Raji (cell line): ENCODE results near the gene INTS11.

Source experiments
- POLR2A ChIP-seq: IDR thresholded peaks from 2 replicates; pipeline ENCODE4 v1.6.1; 2011; ENCODE audit warnings: low read depth, low read length, control low read depth; ENCODE audit not compliant: insufficient read depth

INTS11 gene

DNA sequence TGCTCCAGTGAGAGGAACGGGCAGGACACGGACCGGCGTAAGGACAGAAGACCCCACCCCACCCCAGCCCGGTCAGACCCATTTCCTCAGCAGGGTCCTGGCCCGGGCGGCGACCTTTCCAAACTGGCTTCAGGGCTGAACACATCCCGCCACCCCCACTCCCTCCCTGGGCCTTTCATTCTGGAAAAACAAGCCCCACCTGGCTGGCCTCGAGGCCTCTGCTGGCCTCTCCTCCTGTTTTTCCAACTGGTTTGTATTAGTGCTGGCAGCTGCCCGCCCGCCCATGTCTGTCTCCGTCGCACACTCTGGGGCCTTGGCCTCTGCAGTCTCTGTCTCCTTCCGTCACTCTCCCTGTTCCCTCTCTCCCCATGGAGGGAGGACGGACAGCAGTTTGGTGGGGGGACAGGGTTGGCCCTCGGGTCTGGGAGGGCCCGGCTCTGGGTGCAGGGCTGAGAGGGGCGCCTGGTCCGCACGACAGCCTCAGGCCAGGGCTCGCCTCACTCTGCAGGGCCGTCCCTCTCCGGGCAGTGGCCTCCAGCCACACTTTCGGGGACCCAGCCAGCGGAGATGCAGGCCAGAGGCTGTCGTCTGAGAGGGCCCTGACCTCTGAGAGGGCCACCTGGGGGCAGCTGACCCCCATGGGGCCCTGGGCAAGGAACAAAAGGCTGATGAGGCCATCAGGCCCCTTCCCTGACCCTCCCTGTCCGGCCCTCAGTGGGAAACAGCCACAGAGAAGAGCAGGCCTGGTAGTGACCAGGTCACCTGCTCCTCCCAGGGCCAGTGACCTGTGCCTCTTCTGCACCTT lies 35.4 kb upstream of the INTS11 start:
- TF ChIP-seq POLR2A = no peak

DNA sequence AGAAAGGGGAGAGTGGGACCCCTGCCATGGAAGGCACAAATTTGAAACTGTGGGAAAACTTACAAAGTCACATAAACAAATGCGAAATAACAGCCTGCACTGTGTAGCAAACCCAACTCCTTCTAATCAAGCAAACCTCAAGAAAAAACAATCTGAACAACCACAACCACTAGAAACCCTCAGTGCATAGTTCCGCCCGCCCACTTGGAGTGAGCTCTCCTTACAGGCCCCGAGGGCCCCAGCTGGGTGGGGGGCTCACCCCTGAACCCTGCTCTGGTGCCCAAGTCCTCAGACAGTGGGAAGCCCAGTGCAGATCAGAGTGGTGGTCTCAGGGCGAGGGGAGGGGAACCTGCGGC lies 34.8 kb upstream of the INTS11 start:
- no peak for TF ChIP-seq POLR2A

DNA sequence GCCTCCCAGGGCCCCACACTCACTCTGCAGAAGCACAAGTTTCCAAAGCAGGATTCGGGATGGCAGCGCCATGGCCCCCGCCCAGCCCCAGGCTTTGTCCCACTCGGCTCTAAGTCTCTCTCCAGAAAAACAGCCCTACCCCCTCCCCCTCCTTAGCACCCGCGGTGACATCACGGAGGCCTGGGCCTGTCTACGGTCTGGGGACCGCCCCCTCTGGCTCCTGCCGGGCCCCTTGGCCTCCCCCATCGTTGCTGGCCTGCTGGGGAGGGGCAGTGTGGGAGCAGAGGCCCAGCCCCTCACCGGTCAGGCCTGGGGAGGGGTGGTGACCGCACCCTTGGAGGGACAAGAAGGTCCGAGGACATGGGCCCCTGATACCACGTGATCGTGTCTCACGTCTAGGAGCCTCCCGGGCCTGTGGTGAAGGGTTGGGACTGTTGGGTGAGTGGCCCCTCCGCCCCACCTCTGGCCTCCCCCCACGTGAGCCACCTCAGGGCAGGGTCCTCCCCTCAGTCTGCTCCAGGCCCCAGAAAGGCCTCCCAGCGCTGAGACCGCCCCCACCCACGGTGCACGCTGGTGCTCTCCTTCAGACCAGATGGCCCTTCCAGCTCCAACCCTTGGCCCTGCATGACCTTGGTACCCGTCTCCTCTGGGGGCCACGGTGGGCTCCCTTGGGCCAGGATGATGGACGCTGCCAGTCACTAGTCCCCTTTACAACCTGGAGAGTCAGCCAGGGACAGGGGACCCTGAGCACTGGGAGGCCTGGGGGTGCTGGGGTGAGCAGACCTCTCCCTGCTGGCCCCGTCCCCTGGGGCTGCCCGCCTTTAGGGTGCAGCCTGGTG lies 34.2 kb upstream of the INTS11 start, which contains the start of gene MXRA8:
Gene MXRA8 (minus strand): TSS at position 123 of the 839 bp plus-strand sequence. CDS start 51 bp downstream, at position 72.
- TF ChIP-seq POLR2A = no peak; the same call in 1 of the 2 replicates

DNA sequence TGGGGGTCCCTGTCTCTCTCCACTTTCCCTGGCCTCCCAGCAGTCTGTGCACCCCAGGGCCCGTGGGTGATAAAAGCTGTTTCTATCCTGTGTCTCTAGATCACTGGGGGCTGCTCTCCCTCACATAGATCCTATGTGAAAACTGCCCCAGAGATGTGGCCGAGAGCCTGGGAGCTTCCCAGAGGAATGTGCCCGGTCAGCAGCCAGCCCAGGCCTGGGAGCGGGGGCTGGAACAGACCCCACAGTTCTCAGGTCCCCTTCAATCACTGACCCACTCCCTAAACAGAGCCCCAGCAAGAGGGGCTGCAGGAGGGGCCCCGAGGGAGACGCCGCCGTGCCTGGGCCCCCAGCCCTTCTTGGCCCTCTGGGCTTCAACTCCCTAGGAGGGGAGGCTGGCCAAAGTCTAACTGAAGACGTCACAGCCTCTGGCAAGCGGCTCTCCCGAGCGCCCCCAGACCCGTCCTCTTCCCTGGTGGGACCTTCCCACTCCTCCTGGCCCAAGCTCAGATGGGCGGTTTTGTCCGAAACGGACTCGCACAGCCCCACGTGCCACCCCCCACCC lies 33.5 kb upstream of the INTS11 start:
- 0 out of 2 replicates have a peak, but pooled peaks have one; percentile 22 for TF ChIP-seq POLR2A

DNA sequence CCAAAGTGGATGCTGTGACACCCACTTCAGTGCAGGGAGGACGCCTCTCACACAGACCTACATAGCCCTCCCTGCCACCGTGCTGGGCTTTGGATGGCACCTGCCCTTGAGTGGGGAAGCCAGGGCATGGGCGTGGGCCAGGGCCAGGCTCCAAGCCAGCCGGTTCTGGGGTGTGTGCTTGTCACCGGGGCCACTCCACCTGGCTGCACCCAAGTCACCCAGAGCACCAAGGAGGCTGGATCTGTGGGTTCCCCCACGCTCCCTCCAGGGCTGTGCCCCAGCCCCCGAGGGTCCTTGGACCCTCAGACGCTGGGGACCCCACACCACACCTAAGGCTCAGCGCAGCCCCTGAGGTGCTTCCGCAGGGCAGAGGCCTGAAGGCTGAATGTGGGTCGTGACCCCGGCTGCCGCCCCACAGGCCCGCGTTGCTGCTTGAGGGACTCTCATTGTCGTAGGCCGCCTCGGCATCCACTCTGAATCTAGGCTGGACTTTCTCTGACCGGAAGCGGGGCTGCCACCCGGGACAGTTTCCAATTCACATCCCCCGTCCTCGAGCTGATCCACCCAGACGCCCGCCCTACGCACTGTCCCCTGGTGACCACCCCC lies 32.4 kb upstream of the INTS11 start:
- peak; percentile 8; the same call in 1 of the 2 replicates for TF ChIP-seq POLR2A

DNA sequence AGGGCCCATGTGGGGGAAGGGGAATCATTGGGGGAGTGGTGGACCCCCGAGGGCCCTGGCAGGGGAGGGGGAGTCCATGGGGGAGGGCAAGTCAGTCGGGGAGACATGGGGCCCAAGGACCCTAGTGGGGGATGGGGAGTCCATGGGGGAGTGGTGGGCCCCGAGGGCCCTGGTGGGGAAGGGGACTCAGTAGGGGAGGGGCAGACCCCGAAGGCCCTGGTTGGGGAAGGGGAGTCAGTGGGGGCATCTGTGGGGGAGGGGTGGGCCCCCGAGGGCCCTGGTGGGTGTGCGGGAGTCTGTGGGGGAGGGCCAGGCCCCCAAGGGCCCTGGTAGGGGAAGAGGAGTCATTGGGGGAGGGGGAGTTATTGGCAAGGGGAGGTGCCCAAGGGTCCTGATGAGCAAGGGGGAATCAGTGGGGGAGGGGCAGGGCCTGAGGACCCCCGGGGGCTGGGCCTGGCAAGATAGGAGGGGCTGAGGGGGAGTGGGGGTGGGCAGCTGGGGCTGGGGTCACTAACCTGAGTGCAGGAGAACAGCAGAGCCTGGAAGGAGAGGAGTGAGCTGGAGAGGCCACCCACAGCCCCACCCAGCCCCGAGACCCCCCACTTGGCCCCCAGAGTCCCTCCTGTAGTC lies 31.8 kb upstream of the INTS11 start:
- TF ChIP-seq POLR2A = no peak

DNA sequence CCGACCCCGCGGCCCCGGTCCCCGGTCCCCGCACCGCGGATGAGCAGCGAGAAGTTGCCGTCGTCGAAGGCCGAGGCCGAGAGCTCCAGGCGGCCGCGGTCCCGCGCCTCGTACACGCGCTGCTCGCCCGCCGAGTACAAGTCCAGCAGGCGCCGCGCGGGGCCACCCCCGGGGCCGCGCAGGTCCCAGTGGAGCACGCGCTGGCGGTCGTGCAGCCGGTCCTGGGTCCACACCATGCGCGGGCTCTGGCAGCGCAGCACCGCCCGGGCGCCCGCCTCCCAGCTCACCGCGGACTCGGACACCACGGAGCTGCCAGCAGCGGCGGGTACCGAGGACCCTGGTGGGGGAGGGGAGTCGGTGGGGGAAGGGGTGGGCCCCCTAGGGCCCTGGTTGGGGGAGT lies 31.0 kb upstream of the INTS11 start:
- no peak for TF ChIP-seq POLR2A

DNA sequence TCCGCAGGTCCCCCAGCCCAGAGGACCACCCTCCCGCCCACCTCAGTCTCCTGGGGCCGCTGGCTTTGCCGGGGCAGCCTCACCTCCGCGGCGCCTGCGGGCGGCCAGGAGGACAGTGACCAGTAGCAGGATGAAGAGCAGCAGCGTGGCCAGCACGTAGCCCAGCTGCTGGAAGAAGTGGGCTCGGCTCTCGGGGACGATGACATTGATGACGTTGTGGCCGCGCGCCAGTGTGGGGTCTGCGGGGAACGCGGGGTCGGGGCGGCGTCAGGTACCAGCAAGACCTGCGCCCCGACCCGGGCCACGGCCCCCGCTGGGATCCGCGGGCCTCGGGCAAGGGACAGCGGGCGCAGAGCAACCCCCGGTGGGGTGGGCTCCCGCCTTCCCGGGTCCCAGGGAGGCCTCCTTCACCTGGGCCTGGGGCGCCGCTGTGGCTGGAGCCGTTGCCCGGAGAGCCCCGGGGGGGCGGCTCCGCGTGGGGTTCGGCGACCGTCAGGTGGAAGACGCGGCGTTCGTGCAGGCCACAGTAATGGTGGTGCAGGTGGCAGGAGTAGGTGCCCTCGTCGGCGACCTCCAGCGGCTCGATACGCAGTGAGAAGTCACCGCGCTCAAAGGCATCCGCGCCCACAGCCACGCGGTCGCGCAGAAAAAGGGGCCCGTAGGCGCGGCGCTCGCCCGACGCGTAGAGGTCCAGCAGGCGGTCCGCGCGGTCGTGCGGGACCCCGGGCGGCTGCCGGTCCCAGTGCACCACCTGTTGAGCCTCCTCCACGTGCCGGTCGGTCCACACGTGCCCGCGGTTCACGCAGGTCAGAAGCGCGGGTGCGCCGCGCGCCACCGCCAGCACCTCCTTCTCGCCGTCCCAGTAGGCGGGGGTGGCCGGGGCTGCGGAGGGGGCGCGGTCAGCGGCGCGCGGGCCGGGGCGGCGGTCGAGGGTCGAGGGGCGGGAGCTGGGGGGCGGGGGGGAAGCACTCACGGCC lies 30.1 kb upstream of the INTS11 start:
- peak; percentile 44; the same call in 1 of the 2 replicates for TF ChIP-seq POLR2A

DNA sequence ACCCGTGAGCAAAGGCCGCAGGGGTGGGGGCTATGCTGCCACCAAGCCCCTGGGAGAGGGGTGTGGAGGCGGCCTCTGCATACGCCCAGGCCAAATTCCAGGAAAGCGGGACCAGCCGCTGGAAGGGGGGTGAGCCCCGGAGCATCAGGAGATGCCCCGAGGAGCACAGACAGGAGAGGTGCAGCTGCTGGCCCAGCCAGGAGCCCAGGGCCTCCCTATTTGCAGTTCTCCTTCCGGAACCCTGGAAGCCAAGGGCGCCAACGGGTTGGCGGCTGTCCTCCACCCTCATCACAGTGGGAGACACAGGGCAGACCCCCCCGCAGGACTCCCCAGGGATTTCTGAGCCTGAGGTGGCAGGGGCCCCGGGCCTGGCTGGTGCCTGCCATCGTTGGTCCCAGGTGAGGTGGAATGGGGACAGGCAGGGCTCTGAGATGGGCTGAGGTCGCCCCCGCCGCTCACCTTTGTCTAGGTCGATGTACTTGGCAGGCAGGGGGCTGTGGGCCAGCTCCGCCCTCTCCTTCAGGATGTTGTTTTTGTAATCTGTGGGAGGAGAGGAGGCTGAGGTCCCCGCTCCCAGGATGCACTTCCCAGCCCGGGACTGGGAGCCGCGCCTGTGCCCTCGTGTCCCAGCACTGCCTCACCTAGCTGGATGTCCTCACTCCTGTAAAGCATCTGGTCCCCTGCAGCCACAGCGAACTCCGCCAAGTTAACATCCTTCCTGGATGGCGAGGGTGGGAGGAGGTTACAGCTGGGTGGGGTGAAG lies 29.1 kb upstream of the INTS11 start:
- peak; percentile 44; the same call in 1 of the 2 replicates for TF ChIP-seq POLR2A

DNA sequence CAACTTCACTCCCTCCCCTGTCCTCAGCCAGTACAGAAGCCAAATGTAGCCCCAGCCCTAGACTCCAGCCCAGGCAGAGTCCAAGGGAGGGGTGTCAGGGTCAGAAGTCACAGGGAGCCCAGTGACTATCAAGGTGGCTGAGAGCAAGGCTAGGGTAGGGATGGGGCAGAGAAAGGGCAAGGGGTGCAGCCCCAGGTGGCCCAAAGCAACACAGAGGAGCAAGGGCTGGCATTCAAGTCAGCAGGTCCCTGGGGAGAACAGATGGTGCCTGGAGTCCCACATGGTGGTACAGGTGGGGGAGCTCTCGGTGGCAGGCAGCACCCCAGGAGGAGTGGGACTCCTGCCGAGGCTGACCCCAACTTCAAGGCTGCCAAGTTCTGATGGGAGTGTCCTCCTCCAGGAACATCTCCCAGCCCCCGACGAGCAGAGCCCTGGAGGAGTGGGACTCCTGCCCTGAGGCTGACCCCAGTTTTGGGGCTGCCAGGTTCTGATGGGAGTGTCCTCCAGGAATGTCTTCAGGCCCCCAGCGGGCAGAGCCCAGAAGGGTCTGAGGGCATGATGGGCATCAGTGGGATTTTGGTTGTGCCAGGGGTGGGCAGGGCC lies 28.4 kb upstream of the INTS11 start:
- peak; percentile 62 for TF ChIP-seq POLR2A

DNA sequence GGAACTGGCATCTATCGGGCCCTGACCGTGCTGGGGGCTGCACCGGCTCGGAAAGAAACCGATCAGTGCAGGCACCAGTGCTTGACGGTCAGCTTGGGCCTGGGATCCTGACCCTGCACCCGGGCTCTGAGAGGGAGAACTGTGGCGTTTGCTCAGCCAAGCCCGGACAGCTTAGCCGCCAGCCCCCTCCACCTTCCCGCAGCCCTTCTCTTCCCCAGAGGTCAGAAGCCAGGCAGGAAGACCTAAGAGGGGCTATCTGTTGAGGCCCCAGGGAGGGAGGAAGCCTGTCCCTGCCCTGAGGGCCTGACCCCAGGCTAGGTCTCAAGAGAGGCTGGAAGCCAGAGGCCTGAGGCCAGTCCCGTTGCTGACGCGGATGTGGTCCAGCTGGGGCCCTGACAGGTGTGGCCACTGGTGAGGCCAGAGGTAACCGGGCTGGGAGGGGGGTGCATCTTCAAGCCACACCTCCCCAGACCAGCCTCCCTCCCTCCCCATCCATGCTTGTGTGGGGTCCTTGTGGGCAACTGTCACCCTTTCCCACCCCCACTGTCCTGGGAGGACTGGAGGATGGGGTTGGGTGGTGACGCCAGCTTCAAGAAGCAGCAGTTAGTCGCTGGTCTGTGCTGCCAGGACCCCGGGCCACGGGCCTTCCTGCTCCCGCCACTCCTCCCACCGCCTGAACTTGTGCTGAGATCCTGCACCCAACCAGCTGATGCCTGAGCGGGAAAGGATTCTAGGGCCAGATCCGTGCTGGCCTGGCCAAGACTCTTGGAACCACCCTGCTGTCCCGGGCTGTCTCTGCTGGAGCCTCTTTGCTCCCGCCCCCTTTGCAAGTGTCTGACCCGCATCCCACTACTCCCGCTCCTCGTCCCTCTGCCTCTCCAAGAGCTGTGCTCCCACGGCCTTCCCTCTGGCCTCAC lies 27.3 kb upstream of the INTS11 start:
- 0 out of 2 replicates have a peak, but pooled peaks have one; percentile 42 for TF ChIP-seq POLR2A
